HG02610 (cell line): ENCODE data around the gene FERMT3.

ENCODE experiments used
- ATAC-seq: cut with Tn5 transposase; IDR thresholded peaks from one replicate; pipeline ENCODE4 v1.9.1; 2021; ENCODE audit warnings: mild to moderate bottlenecking, moderate library complexity; ENCODE audit not compliant: unreplicated experiment

Gene FERMT3

GRCh38 chr11:64233913-64234586, 27.5 kb downstream of the FERMT3 start, which contains the start of gene VEGFB:
TSS of gene VEGFB (plus strand) at chr11:64234584. CDS start at chr11:64234834, 250 bp downstream.
- no peak for ATAC-seq

- ATAC-seq, result no peak
These were observed 28.3 kb downstream of the FERMT3 start for GRCh38 chr11:64234647-64235379.

- ATAC-seq, result no peak
These were observed 29.1 kb downstream of the FERMT3 start for GRCh38 chr11:64235437-64236161.

- ATAC-seq, result no peak
These were observed 31.0 kb downstream of the FERMT3 start for GRCh38 chr11:64237484-64237951.

GRCh38 chr11:64238076-64238475, 31.6 kb downstream of the FERMT3 start:
- no peak for ATAC-seq

GRCh38 chr11:64238999-64239398, 32.5 kb downstream of the FERMT3 start:
- ATAC-seq, result no peak

- no peak for ATAC-seq
These were observed 33.3 kb downstream of the FERMT3 start for GRCh38 chr11:64239662-64240434.

GRCh38 chr11:64240435-64241240, 34.1 kb downstream of the FERMT3 start, which contains the start of gene FKBP2:
TSS of gene FKBP2 (plus strand) at chr11:64241095. CDS start at chr11:64242388, 1,293 bp downstream.
- ATAC-seq, result peak; percentile 49

- ATAC-seq, result peak; percentile 74
These were observed 34.6 kb downstream of the FERMT3 start for GRCh38 chr11:64241241-64241490.

GRCh38 chr11:64241491-64242374, 35.2 kb downstream of the FERMT3 start:
- ATAC-seq, result peak; percentile 2

GRCh38 chr11:64243236-64243854, 36.8 kb downstream of the FERMT3 start:
- ATAC-seq, result no peak

- ATAC-seq, result no peak
These were observed 37.6 kb downstream of the FERMT3 start for GRCh38 chr11:64244107-64244506.

- no peak for ATAC-seq
These were observed 38.4 kb downstream of the FERMT3 start for GRCh38 chr11:64244966-64245365.

GRCh38 chr11:64245401-64245796, 38.9 kb downstream of the FERMT3 start:
- no peak for ATAC-seq

- no peak for ATAC-seq
These were observed 39.5 kb downstream of the FERMT3 start for GRCh38 chr11:64245797-64246620.

GRCh38 chr11:64246621-64246870, 40.0 kb downstream of the FERMT3 start:
- peak; percentile 11 for ATAC-seq

GRCh38 chr11:64246871-64247728, 40.6 kb downstream of the FERMT3 start, which contains the start of gene PPP1R14B:
TSS of gene PPP1R14B (minus strand) at chr11:64246943. CDS start at chr11:64246673, 270 bp downstream.
- peak; percentile 38 for ATAC-seq
